ENCODE measurements around the gene GATAD2A. TPM values are rescaled to one million over a fixed set of nuclear protein-coding genes. Genes with fewer than 3 reads are reported as not detected.

GATAD2A gene
- total RNA-seq, 1 donor = 44.5 TPM

DNA sequence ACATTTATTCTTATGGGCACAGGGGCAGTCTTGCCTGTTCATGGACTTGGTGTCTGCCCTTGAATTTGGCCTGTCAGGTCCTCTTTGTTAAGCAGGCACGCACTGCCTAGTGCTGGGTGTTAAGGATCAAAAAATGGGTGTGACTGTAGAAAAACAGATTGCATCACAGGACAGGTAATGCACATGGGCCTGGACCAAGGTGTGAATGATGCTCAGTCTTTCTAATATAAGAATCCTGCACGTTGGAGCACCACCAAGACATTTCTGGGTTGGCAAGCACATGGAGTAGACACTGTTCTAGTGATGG lies 33.7 kb downstream of the GATAD2A start:
- H3K4me3 ChIP-seq (ENCODE audit: low read depth, low read length) = no peak overlapping the region
- TF ChIP-seq, protein P1, sequence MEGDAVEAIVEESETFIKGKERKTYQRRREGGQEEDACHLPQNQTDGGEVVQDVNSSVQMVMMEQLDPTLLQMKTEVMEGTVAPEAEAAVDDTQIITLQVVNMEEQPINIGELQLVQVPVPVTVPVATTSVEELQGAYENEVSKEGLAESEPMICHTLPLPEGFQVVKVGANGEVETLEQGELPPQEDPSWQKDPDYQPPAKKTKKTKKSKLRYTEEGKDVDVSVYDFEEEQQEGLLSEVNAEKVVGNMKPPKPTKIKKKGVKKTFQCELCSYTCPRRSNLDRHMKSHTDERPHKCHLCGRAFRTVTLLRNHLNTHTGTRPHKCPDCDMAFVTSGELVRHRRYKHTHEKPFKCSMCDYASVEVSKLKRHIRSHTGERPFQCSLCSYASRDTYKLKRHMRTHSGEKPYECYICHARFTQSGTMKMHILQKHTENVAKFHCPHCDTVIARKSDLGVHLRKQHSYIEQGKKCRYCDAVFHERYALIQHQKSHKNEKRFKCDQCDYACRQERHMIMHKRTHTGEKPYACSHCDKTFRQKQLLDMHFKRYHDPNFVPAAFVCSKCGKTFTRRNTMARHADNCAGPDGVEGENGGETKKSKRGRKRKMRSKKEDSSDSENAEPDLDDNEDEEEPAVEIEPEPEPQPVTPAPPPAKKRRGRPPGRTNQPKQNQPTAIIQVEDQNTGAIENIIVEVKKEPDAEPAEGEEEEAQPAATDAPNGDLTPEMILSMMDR (IDR thresholded peaks at IDR 0.05; ENCODE audit: insufficient read depth, low read depth, low read length) = no peak
- no peak for DNase-seq (ENCODE audit: low read depth)

- no peak for DNase-seq (ENCODE audit: low read depth)
- H3K4me3 ChIP-seq (ENCODE audit: low read depth, low read length) = no peak overlapping the region
- TF ChIP-seq, protein P1 (IDR thresholded peaks at IDR 0.05; ENCODE audit: insufficient read depth, low read depth, low read length) = no peak
Measured at GRCh38 chr19:19443283-19443682, 37.8 kb downstream of the GATAD2A start.

GRCh38 chr19:19443902-19444680 lies 38.6 kb downstream of the GATAD2A start:
- DNase-seq (ENCODE audit: low read depth) = no peak
- H3K4me3 ChIP-seq (ENCODE audit: low read depth, low read length) = no peak overlapping the region
- TF ChIP-seq, protein P1 (IDR thresholded peaks at IDR 0.05; ENCODE audit: insufficient read depth, low read depth, low read length) = no peak

DNA sequence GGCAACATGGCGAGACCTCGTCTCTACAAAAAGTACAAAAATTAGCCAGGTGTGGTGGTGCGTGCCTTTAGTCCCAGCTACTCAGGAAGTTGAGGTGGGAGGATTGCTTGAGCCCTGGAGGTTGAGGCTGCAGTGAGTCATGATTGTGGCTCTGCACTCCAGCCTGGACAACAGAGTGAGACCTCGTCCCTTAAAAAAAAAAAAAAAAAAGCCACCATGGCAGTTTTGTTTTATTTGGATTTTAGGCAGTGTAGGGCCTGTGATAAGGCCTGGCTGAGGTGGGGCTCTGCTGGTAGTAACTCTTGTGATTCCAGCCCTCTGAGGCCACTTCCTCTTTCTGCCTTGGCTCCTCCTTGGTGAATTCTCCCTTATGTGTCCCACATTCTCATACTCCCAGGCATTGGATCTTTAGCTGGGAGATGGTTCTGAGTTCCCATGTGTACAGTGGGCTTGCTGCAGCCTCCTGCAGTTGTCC lies 39.2 kb downstream of the GATAD2A start:
- peak; percentile 43 for DNase-seq (ENCODE audit: low read depth)
- H3K4me3 ChIP-seq (ENCODE audit: low read depth, low read length) = no peak overlapping the region
- TF ChIP-seq, protein P1 (IDR thresholded peaks at IDR 0.05; ENCODE audit: insufficient read depth, low read depth, low read length) = no peak

DNA sequence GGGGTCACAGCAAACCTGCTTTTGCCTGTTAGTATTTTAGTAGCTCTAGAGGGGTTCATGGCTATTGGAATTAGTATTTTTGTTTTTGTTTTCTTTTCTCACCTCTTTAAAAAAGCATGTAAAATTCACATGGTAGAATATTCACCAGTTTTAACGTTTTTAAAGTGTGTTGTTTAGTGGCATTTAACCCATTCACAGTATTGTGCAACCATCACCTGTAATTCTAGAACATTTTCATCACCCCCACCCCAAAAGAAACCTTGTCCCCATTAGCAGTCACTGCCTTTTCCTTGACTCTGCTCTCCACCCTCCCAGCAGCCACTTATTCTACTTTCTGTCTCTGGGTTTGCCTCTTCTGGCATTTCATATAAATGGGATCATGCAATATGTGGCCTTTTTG lies 39.8 kb downstream of the GATAD2A start:
- DNase-seq (ENCODE audit: low read depth) = no peak
- TF ChIP-seq, protein P1 (IDR thresholded peaks at IDR 0.05; ENCODE audit: insufficient read depth, low read depth, low read length) = no peak
- H3K4me3 ChIP-seq (ENCODE audit: low read depth, low read length) = no peak overlapping the region

- TF ChIP-seq, protein P1 (IDR thresholded peaks at IDR 0.05; ENCODE audit: insufficient read depth, low read depth, low read length) = no peak
- no peak overlapping the region for H3K4me3 ChIP-seq (ENCODE audit: low read depth, low read length)
- no peak for DNase-seq (ENCODE audit: low read depth)
Measured at GRCh38 chr19:19445911-19446361, 40.5 kb downstream of the GATAD2A start.

Measured in fibroblast of villous mesenchyme (primary cell).